OCI-LY3 (cell line): Measurements from ENCODE around the gene EZH1.

Experiments used
- EZH2phosphoT487 ChIP-seq: fragments of 200-600 bp; shearing (Covaris generic); IDR thresholded peaks from 2 replicates; pipeline ENCODE4 v1.6.1; 2018; ENCODE audit warnings: antibody characterized with exemption, mixed run types, low read depth
- TF ChIP-seq, protein P1 (sequence below): fragments of 200-600, 300-600 bp; sonication (generic); IDR thresholded peaks from 2 replicates; pipeline ENCODE4 v1.5.1; 2014; ENCODE audit warnings: antibody characterized with exemption, low read length, low read depth

DNA sequence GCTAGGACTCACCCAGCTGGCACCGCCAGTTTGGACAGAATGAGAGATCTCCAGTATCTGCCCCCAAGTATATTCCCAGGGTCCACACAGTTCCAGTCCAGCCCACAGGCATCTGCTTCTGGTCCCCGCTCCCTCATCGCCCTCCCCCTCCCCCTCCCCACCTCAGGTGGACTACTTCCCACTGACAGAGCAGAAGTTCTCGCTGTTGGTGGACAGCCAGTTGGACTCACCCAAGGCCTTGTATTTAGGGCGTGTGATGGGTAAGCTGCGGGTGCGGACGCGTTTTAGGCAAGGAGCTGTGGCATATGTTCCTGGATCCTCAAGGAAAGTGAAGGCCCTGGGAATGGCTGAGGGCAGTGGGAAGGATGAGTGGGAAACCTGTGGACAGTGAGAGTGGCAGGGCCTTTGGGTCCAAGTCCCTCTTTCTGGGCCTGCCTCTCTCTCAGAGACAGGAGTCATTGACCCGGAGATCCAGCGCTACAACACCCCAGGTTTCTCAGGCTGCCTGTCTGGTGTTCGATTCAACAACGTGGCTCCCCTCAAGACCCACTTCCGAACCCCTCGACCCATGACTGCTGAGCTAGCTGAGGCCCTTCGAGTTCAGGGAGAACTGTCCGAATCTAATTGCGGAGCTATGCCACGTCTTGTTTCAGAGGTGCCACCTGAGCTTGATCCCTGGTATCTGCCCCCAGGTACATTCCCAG is 47.6 kb downstream of the EZH1 start:
- TF ChIP-seq, protein P1, sequence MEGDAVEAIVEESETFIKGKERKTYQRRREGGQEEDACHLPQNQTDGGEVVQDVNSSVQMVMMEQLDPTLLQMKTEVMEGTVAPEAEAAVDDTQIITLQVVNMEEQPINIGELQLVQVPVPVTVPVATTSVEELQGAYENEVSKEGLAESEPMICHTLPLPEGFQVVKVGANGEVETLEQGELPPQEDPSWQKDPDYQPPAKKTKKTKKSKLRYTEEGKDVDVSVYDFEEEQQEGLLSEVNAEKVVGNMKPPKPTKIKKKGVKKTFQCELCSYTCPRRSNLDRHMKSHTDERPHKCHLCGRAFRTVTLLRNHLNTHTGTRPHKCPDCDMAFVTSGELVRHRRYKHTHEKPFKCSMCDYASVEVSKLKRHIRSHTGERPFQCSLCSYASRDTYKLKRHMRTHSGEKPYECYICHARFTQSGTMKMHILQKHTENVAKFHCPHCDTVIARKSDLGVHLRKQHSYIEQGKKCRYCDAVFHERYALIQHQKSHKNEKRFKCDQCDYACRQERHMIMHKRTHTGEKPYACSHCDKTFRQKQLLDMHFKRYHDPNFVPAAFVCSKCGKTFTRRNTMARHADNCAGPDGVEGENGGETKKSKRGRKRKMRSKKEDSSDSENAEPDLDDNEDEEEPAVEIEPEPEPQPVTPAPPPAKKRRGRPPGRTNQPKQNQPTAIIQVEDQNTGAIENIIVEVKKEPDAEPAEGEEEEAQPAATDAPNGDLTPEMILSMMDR: no peak
- no peak for TF ChIP-seq EZH2phosphoT487
